HG03342 (cell line): ENCODE measurements around the gene RNGTT.

Source experiments
- ATAC-seq: cut with Tn5 transposase; IDR thresholded peaks from one replicate; pipeline ENCODE4 v1.9.1; 2021; ENCODE audit warnings: mild to moderate bottlenecking, moderate library complexity; ENCODE audit not compliant: unreplicated experiment

RNGTT gene

DNA sequence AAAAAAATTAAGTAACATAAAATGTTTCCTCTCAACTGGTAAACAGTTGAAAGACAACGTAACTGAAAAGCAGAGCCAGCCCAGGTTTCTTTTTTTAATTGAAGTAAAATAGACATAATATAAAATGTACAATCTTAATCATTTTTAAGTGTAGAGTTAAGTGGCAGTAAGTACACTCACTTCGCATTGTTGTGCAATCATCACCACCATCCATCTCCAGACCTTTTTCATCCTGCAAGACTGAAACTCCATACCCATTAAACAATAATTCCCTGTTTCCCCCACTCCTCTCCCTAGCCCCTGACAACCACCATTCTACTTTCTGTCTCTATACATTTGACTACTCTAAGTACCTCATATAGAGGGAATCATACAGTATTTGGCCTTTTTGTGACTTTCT, 395.7 kb downstream of the RNGTT start:
- no peak for ATAC-seq

DNA sequence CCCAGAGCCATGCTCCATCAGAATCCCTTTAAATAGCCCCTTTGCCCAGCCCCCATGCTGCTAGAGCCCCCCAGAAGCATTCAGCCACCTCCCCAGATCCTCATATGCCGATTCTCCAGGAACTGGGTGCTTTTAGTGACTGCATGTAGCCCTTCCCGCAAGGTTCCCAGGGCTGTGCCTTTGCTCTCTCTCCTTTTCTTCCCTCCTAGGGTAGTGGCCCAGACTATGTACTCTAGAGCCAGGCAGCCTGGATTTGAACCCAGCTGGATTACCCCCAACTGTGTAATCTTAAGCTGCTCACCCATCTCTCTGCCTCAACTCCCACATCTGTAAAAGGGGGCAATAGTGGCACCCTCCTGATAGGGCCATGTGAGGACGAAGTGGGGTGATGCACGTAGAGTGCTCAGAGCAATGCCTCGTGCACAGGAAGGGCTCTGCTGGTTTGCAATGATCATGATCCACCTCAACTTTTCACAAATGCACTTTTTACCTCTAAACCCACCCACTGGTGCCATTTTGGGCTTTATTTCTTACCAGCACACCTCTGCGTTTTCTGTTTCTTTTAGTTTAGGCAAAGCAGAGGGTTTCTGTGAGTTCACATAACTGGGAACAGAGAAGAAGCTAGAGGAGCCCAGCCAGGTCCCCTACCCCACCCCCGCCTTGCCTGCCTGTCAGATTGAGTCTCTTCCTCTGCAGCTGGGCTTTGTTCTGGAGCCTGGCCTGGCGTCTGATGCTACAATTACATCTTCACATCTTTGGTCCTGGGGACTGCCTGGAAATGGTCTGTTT, 396.5 kb downstream of the RNGTT start:
- no peak for ATAC-seq

DNA sequence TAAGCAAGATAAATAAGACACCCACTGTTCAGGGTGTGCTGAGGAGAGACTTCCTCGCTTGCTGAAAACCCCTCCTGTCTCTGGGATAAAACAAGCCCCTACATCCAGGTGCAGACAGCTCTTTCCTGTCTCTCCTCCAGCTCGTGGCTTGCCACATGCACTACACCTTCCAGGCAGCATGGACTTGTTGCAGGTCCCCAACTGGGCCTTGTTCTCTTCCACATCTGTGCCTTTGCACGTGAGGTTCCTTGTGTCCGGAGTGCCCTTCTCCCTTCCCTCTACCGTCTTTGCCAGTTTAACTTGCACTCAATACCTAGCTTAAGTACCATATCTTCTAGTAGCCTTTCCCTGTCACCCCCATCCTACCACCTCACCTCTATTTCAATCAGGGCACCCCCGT, 397.6 kb downstream of the RNGTT start:
- no peak for ATAC-seq

DNA sequence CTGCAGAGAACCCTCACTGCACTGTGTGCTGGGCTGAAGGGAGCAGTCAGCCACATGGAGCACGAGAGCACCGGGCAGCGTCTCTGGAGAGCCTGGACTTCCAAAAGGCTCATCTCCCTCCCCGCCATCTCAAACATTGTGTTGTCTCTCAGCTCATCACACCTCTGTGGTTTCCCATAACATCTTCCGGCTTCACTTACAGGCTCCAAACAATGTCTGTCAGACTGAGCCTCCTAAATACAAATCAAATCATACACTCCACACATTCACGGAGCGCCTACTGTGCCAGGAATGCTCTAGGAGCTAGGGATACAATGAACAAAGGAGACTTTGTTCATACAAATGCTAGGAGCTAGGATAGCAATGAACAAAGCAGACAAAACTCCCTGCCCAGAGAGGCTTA, 398.0 kb downstream of the RNGTT start:
- ATAC-seq: no peak

DNA sequence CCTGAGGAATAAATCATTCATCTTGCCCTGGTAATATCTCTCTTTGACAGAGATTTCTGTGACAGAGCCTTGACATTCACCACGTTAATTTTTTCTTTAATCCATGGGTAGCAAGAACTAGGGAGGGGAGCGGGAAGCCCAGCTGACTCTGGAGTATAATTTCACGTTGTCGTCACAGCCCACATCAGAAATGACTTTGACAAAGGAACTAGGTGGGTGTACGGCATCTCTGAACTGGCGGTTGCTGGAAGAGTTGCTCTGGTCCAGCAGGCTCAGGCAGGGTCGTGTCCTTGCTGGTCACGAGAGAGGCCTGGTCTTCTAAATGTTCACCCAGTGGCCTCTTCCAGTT, 400.2 kb downstream of the RNGTT start:
- no peak for ATAC-seq

DNA sequence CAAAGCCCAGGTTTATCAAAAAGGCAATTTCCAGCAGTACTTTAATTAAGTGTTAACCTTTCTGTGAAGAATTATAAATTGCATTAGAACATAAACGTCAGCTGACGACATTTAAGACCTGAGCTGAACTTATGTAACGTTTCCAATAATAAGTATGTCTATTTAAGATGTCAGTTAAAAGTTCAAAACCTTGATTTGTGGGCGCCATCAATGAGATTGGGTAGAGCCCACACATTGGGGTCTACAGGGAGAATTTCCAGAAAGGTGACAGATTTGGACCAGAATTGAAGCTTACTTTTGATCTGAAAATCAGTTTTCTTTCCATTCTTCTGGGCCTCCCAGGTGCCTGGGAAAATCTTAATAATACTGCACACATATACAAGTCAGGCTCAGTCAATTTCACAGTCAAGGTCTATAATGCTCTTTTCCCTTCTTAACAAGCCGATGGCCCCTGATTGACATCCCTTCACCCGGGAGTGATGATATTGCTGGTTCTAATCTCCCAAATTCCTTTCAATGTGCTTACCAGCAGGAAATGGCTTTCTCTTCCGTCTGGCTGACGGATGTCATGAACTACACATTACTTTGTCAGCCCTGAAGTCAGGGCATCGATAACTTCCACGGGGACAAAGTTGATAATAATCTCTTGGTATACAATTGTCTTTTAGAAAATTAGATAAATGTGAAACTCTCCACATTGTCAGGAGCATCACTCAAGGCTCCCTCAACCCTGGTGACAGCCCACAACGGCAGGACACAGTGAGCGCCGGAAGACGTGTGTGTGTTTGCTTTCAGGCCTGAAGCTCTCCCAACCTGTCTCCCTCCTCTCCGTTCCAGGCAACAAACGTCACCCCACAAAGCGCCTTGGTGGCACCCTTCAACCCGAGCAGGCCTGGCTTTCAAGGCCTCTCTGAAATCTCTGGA, 400.8 kb downstream of the RNGTT start:
- no peak for ATAC-seq

DNA sequence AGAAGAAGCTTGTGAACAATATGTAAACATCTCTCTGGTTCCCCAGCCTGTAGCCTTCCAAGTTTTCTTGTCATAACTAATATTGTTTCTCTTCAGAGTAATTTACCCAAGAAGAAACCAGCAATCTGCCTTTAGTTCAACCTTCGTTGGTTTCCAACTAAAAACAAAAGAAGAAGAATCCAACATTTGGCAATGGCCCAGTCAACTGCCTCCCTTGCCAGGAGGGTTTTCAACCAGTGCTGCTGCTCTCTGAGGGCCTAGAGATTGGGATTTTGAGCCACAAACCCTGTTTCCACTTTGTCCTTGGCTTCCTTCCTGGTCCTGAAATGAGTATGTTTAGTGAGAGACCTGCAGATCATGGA, 401.5 kb downstream of the RNGTT start:
- ATAC-seq: no peak

DNA sequence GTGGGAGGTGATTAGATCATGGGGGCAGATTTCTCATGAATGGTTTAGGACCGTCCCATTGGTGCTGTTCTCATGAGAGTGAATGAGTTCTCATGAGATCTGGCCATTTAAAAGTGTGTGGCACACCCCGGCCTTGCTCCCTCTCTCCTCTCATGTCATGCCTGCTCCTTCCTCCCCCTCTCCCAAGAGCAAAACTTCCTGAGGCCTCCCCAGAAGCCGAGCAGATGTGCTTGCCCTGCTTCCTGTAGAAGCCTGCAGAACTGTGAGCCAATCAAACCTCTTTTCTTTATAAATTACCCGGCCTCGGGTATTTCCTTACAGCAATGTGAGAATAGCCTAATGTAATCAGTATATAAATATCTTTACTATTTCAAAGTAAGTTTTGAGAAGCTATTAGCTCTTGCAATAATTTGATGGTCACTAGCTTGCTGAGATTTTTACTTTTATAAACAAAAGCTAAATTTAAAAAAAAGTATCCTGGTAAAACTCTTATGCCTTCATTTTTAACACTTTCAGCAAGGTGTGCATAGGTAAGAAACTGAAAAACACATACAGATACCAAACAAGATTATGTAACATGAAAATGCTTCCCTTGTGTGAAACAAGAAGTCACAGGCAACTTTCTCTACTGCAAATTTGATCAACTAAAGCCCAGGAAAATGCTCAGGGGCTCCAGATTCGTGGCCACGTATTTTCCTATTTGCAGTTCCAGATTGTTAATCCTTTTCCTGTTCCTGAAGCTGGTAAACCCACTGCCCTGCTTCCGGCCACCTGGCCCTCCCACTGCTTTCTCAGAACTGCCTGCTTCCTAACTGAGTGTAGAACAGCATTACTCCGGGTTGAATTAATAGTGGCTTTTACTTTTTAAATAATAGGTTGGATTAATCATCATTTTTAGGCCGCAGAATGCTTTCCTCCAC, 402.1 kb downstream of the RNGTT start:
- ATAC-seq: no peak
